ENCODE results near the gene LATS1.

DNA sequence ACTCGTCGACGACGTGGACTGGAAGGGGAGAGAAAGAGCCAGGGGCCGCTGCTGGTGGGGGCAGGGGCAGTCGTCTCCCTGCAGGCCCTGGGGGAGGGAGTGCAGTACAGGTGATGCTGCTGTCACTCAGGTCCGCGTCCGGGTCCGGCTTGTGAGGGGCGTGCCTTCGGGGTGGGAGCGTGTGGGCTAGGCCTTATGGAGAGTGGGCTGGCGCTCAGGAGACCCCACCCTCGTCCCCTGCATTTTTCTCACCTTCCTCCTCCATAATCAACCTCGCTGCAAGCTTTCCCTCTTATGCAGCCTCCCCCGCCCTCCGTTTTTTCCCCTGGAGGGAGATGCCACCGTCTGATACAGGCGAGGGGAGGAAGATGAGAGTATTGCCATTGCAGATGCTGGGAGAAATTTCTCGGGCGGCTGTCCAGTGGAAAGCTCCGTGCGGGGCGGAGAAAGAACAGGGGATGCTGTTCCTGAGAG, 32.3 kb upstream of the LATS1 start:
- TF ChIP-seq, protein P1, sequence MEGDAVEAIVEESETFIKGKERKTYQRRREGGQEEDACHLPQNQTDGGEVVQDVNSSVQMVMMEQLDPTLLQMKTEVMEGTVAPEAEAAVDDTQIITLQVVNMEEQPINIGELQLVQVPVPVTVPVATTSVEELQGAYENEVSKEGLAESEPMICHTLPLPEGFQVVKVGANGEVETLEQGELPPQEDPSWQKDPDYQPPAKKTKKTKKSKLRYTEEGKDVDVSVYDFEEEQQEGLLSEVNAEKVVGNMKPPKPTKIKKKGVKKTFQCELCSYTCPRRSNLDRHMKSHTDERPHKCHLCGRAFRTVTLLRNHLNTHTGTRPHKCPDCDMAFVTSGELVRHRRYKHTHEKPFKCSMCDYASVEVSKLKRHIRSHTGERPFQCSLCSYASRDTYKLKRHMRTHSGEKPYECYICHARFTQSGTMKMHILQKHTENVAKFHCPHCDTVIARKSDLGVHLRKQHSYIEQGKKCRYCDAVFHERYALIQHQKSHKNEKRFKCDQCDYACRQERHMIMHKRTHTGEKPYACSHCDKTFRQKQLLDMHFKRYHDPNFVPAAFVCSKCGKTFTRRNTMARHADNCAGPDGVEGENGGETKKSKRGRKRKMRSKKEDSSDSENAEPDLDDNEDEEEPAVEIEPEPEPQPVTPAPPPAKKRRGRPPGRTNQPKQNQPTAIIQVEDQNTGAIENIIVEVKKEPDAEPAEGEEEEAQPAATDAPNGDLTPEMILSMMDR (IDR thresholded peaks at IDR 0.05; ENCODE audit: poor library complexity, severe bottlenecking), result no peak
- TF ChIP-seq POLR2AphosphoS5 (IDR thresholded peaks at IDR 0.05), result no peak

Measured in neural cell (in vitro differentiated cells).